Karpas-422 (cell line): ENCODE data around the gene SLC4A2. TPM values are rescaled to one million over a fixed set of nuclear protein-coding genes. Genes with fewer than 3 reads are reported as not detected.

Source experiments
- DNase-seq: peaks from one replicate; pipeline ENCODE4 v3.0.0-alpha.2; 2015
- H2AFZ ChIP-seq: fragments of 200-600 bp; sonication (generic); 2 replicates; pipeline ENCODE4 v1.6.1; 2014; ENCODE audit warnings: antibody characterized with exemption, low read length, mixed read lengths
- H3K27ac ChIP-seq: fragments of 200-600 bp; sonication (generic); 2 replicates; pipeline ENCODE4 v1.5.1; 2014; ENCODE audit warnings: mild to moderate bottlenecking, low read length, moderate library complexity
- H3K27me3 ChIP-seq: fragments of 200-600 bp; sonication (generic); 2 replicates; pipeline ENCODE4 v1.6.1; 2014; ENCODE audit warnings: low read length, mixed read lengths
- H3K36me3 ChIP-seq: fragments of 200-600 bp; sonication (generic); 2 replicates; pipeline ENCODE4 v1.6.1; 2014; ENCODE audit warnings: low read length, mixed read lengths; ENCODE audit not compliant: insufficient read depth
- H3K4me1 ChIP-seq: fragments of 200-600 bp; sonication (generic); 2 replicates; pipeline ENCODE4 v1.6.1; 2014; ENCODE audit warnings: mild to moderate bottlenecking, low read length, mixed read lengths
- H3K4me2 ChIP-seq: fragments of 200-600 bp; sonication (generic); 2 replicates; pipeline ENCODE4 v1.6.1; 2014; ENCODE audit warnings: low read length, low read depth, mild to moderate bottlenecking; ENCODE audit not compliant: poor library complexity, severe bottlenecking
- H3K4me3 ChIP-seq: fragments of 200-600 bp; sonication (generic); 2 replicates; pipeline ENCODE4 v1.5.1; 2014; ENCODE audit warnings: mild to moderate bottlenecking, antibody characterized with exemption, low read length, mixed read lengths
- H3K79me2 ChIP-seq: fragments of 200-600 bp; sonication (generic); 2 replicates; pipeline ENCODE4 v1.6.1; 2014; ENCODE audit warnings: mild to moderate bottlenecking, low read length, mixed read lengths
- H3K9ac ChIP-seq: fragments of 200-600 bp; sonication (generic); 2 replicates; pipeline ENCODE4 v1.6.0; 2014; ENCODE audit warnings: low read length
- H3K9me2 ChIP-seq: fragments of 200-600 bp; sonication (generic), shearing (Covaris generic); replicated peaks from 2 replicates; pipeline ENCODE4 v1.6.0; 2014; ENCODE audit warnings: mild to moderate bottlenecking, low read length, moderate library complexity; ENCODE audit not compliant: insufficient read depth
- H3K9me3 ChIP-seq: fragments of 300-700, 200-600 bp; sonication (generic); 2 replicates; pipeline ENCODE4 v1.6.1; 2014; ENCODE audit warnings: low read length, mixed read lengths
- H4K20me1 ChIP-seq: fragments of 200-600 bp; sonication (generic); 2 replicates; pipeline ENCODE4 v1.6.1; 2014; ENCODE audit warnings: mild to moderate bottlenecking, antibody characterized with exemption, low read length, low read depth; ENCODE audit not compliant: insufficient read depth
- total RNA-seq: library from RNA; depleted of rRNA; stranded (reverse); fragments of >200 nt; shearing (Covaris generic); gene quantifications from 2 replicates; pipeline ENCODE4 v1.2.3, GENCODE V29; 2014; ENCODE audit warnings: low replicate concordance

The SLC4A2 gene
- total RNA-seq, 1 experiment from 2014 or later, result 35.1 TPM

GRCh38 chr7:151118108-151119054 is 59.0 kb downstream of the SLC4A2 start:
- no peak overlapping the region for H3K4me3 ChIP-seq
- H3K9ac ChIP-seq, result no peak overlapping the region
- H3K27me3 ChIP-seq, result no peaks in the 10 kb centered on the region
- no peak overlapping the region for H3K4me2 ChIP-seq
- no peak for DNase-seq
- no peaks in the 10 kb centered on the region for H3K79me2 ChIP-seq
- no peaks in the 10 kb centered on the region for H3K36me3 ChIP-seq
- H3K9me2 ChIP-seq, result no peaks in the 10 kb centered on the region
- no peak overlapping the region for H2AFZ ChIP-seq
- no peaks in the 10 kb centered on the region for H3K4me1 ChIP-seq
- H4K20me1 ChIP-seq, result no peaks in the 10 kb centered on the region
- no peaks in the 10 kb centered on the region for H3K9me3 ChIP-seq
- H3K27ac ChIP-seq, result no peak overlapping the region

GRCh38 chr7:151119055-151119415 is 59.6 kb downstream of the SLC4A2 start:
- no peaks in the 10 kb centered on the region for H3K9me3 ChIP-seq
- no peaks in the 10 kb centered on the region for H3K79me2 ChIP-seq
- no peak overlapping the region for H3K4me3 ChIP-seq
- no peak overlapping the region for H3K9ac ChIP-seq
- no peak overlapping the region for H2AFZ ChIP-seq
- no peaks in the 10 kb centered on the region for H3K27me3 ChIP-seq
- DNase-seq, result no peak
- no peak overlapping the region for H3K4me2 ChIP-seq
- H3K27ac ChIP-seq, result no peak overlapping the region
- peaks cover under 1% of the 10 kb centered on the region; the same call in 1 of the 2 replicates for H4K20me1 ChIP-seq
- H3K4me1 ChIP-seq, result no peaks in the 10 kb centered on the region
- no peaks in the 10 kb centered on the region for H3K36me3 ChIP-seq
- no peaks in the 10 kb centered on the region for H3K9me2 ChIP-seq

- Histone ChIP-seq H3K4me3 (no peak overlapping the region), H3K9me2 (no peaks in the 10 kb centered on the region), H3K9ac (no peak overlapping the region), H3K27ac (no peak overlapping the region), H3K79me2 (no peaks in the 10 kb centered on the region), H3K27me3 (no peaks in the 10 kb centered on the region), H3K4me1 (no peaks in the 10 kb centered on the region), H4K20me1 (peaks cover 8% of the 10 kb centered on the region; the same call in 1 of the 2 replicates), H2AFZ (no peak overlapping the region), H3K4me2 (no peak overlapping the region), H3K36me3 (no peaks in the 10 kb centered on the region), H3K9me3 (no peaks in the 10 kb centered on the region)
- no peak for DNase-seq
These were observed 60.5 kb downstream of the SLC4A2 start for GRCh38 chr7:151119902-151120301.

- H2AFZ ChIP-seq, result no peak overlapping the region
- H4K20me1 ChIP-seq, result peaks cover 8% of the 10 kb centered on the region; the same call in 1 of the 2 replicates
These were observed 61.5 kb downstream of the SLC4A2 start for GRCh38 chr7:151120896-151121295.

GRCh38 chr7:151121380-151122170 is 62.2 kb downstream of the SLC4A2 start:
- H3K4me3 ChIP-seq, result no peak overlapping the region
- peaks cover 8% of the 10 kb centered on the region; the same call in 1 of the 2 replicates for H4K20me1 ChIP-seq
- no peaks in the 10 kb centered on the region for H3K4me1 ChIP-seq
- H3K9me2 ChIP-seq, result no peaks in the 10 kb centered on the region
- H3K36me3 ChIP-seq, result no peaks in the 10 kb centered on the region
- H3K27ac ChIP-seq, result no peak overlapping the region
- no peak for DNase-seq
- no peak overlapping the region for H2AFZ ChIP-seq
- H3K9me3 ChIP-seq, result no peaks in the 10 kb centered on the region
- H3K9ac ChIP-seq, result no peak overlapping the region
- H3K4me2 ChIP-seq, result no peak overlapping the region
- H3K79me2 ChIP-seq, result no peaks in the 10 kb centered on the region
- H3K27me3 ChIP-seq, result no peaks in the 10 kb centered on the region

More at GRCh38 chr7:151120896-151121295, 61.5 kb downstream of the SLC4A2 start:
- no peaks in the 10 kb centered on the region for H3K79me2 ChIP-seq
- H3K9me3 ChIP-seq, result no peaks in the 10 kb centered on the region
- no peak overlapping the region for H3K4me3 ChIP-seq
- H3K4me2 ChIP-seq, result no peak overlapping the region
- no peak overlapping the region for H3K27ac ChIP-seq
- no peaks in the 10 kb centered on the region for H3K9me2 ChIP-seq
- no peaks in the 10 kb centered on the region for H3K36me3 ChIP-seq
- no peak for DNase-seq
- H3K9ac ChIP-seq, result no peak overlapping the region
- H3K4me1 ChIP-seq, result no peaks in the 10 kb centered on the region
- no peaks in the 10 kb centered on the region for H3K27me3 ChIP-seq

GRCh38 chr7:151122276-151122675 is 62.9 kb downstream of the SLC4A2 start:
- Histone ChIP-seq H3K9ac (no peak overlapping the region), H3K9me3 (no peaks in the 10 kb centered on the region), H3K4me2 (no peak overlapping the region), H3K27ac (no peak overlapping the region), H3K4me3 (no peak overlapping the region), H3K4me1 (no peaks in the 10 kb centered on the region), H2AFZ (no peak overlapping the region), H3K79me2 (no peaks in the 10 kb centered on the region), H3K9me2 (no peaks in the 10 kb centered on the region), H4K20me1 (peaks cover 11% of the 10 kb centered on the region; the same call in 1 of the 2 replicates), H3K36me3 (no peaks in the 10 kb centered on the region), H3K27me3 (no peaks in the 10 kb centered on the region)
- DNase-seq, result no peak

GRCh38 chr7:151122796-151123157 is 63.4 kb downstream of the SLC4A2 start:
- Histone ChIP-seq H3K4me2 (no peak overlapping the region), H3K9me2 (no peaks in the 10 kb centered on the region), H3K4me3 (no peak overlapping the region), H3K27me3 (no peaks in the 10 kb centered on the region), H3K9me3 (no peaks in the 10 kb centered on the region), H3K79me2 (no peaks in the 10 kb centered on the region), H3K27ac (no peak overlapping the region), H3K4me1 (no peaks in the 10 kb centered on the region), H4K20me1 (peaks cover 11% of the 10 kb centered on the region; the same call in 1 of the 2 replicates), H3K36me3 (no peaks in the 10 kb centered on the region), H3K9ac (no peak overlapping the region), H2AFZ (no peak overlapping the region)
- DNase-seq, result no peak

- Histone ChIP-seq H3K27ac (no peak overlapping the region), H2AFZ (no peak overlapping the region)
These were observed 63.9 kb downstream of the SLC4A2 start for GRCh38 chr7:151123158-151123821.

More at GRCh38 chr7:151123158-151123821, 63.9 kb downstream of the SLC4A2 start:
- H3K9me2 ChIP-seq, result no peaks in the 10 kb centered on the region
- no peak overlapping the region for H3K9ac ChIP-seq
- no peaks in the 10 kb centered on the region for H3K9me3 ChIP-seq
- H4K20me1 ChIP-seq, result peaks cover 11% of the 10 kb centered on the region; the same call in 1 of the 2 replicates
- H3K4me3 ChIP-seq, result no peak overlapping the region
- no peaks in the 10 kb centered on the region for H3K27me3 ChIP-seq
- no peaks in the 10 kb centered on the region for H3K79me2 ChIP-seq
- DNase-seq, result no peak
- no peaks in the 10 kb centered on the region for H3K36me3 ChIP-seq
- no peak overlapping the region for H3K4me2 ChIP-seq
- H3K4me1 ChIP-seq, result no peaks in the 10 kb centered on the region
